ENCODE data around the gene RNLS.
"Not testable (repeated sequence)": the region's sequence is repeated elsewhere in the genome, so short reads cannot be mapped to it uniquely, and the experiment has no call there.

Gene RNLS

GRCh38 chr10:88311264-88311663, 271.9 kb downstream of the RNLS start:
- no peak for DNase-seq (ENCODE audit: extremely low read depth in 1 of 2, low read depth in 1 of 2)

- DNase-seq (ENCODE audit: extremely low read depth in 1 of 2, low read depth in 1 of 2), result no peak
Observed at GRCh38 chr10:88309365-88309764, 273.8 kb downstream of the RNLS start.

GRCh38 chr10:88308361-88308760, 274.8 kb downstream of the RNLS start:
- not testable (repeated sequence) for DNase-seq (ENCODE audit: extremely low read depth in 1 of 2, low read depth in 1 of 2)

GRCh38 chr10:88299787-88300186, 283.3 kb downstream of the RNLS start:
- DNase-seq (ENCODE audit: extremely low read depth in 1 of 2, low read depth in 1 of 2), result no peak

GRCh38 chr10:88297103-88297502, 286.0 kb downstream of the RNLS start:
- no peak for DNase-seq (ENCODE audit: extremely low read depth in 1 of 2, low read depth in 1 of 2)

- DNase-seq (ENCODE audit: extremely low read depth in 1 of 2, low read depth in 1 of 2), result no peak
Observed at GRCh38 chr10:88293651-88294230, 289.4 kb downstream of the RNLS start.

- DNase-seq (ENCODE audit: extremely low read depth in 1 of 2, low read depth in 1 of 2), result no peak
Observed at GRCh38 chr10:88293073-88293472, 290.0 kb downstream of the RNLS start.

- no peak for DNase-seq (ENCODE audit: extremely low read depth in 1 of 2, low read depth in 1 of 2)
Observed at GRCh38 chr10:88292185-88292514, 291.0 kb downstream of the RNLS start.

GRCh38 chr10:88291289-88292184, 291.6 kb downstream of the RNLS start:
- DNase-seq (ENCODE audit: extremely low read depth in 1 of 2, low read depth in 1 of 2), result no peak

- no peak for DNase-seq (ENCODE audit: extremely low read depth in 1 of 2, low read depth in 1 of 2)
Observed at GRCh38 chr10:88289342-88289741, 293.8 kb downstream of the RNLS start.

- no peak for DNase-seq (ENCODE audit: extremely low read depth in 1 of 2, low read depth in 1 of 2)
Observed at GRCh38 chr10:88288320-88289059, 294.6 kb downstream of the RNLS start.

GRCh38 chr10:88286030-88286429, 297.1 kb downstream of the RNLS start:
- no peak for DNase-seq (ENCODE audit: extremely low read depth in 1 of 2, low read depth in 1 of 2)

GRCh38 chr10:88281592-88282347, 301.3 kb downstream of the RNLS start:
- no peak for DNase-seq (ENCODE audit: extremely low read depth in 1 of 2, low read depth in 1 of 2)

GRCh38 chr10:88280518-88280917, 302.6 kb downstream of the RNLS start:
- DNase-seq (ENCODE audit: extremely low read depth in 1 of 2, low read depth in 1 of 2), result no peak

- DNase-seq (ENCODE audit: extremely low read depth in 1 of 2, low read depth in 1 of 2), result no peak
Observed at GRCh38 chr10:88278912-88279311, 304.2 kb downstream of the RNLS start.

- not testable (repeated sequence) for DNase-seq (ENCODE audit: extremely low read depth in 1 of 2, low read depth in 1 of 2)
Observed at GRCh38 chr10:88276945-88277344, 306.2 kb downstream of the RNLS start.

- no peak for DNase-seq (ENCODE audit: extremely low read depth in 1 of 2, low read depth in 1 of 2)
Observed at GRCh38 chr10:88274286-88274685, 308.8 kb downstream of the RNLS start.

GRCh38 chr10:88273567-88273966, 309.6 kb downstream of the RNLS start:
- DNase-seq (ENCODE audit: extremely low read depth in 1 of 2, low read depth in 1 of 2), result no peak

GRCh38 chr10:88271761-88272543, 311.2 kb downstream of the RNLS start:
- no peak for DNase-seq (ENCODE audit: extremely low read depth in 1 of 2, low read depth in 1 of 2)

All from activated CD8-positive, alpha-beta memory T cell treated with anti-CD3 and anti-CD28 coated beads for 1 hour (primary cell).